HTR-8/SVneo (cell line): ENCODE measurements around the gene LSM14B.

Experiments
- DNase-seq: peaks from one replicate; pipeline ENCODE4 v3.0.0; 2011; ENCODE audit warnings: low spot score, mixed read lengths; ENCODE audit not compliant: insufficient read length
- FAIRE-seq: peaks from 2 replicates; lab custom pipeline; 2011; peaks lifted over from hg19 to GRCh38; lab: Jason Lieb, UNC

LSM14B gene

GRCh38 chr20:62176866-62177265 is 54.6 kb downstream of the LSM14B start:
- FAIRE-seq (peak; percentile 42), DNase-seq (no peak)

DNA sequence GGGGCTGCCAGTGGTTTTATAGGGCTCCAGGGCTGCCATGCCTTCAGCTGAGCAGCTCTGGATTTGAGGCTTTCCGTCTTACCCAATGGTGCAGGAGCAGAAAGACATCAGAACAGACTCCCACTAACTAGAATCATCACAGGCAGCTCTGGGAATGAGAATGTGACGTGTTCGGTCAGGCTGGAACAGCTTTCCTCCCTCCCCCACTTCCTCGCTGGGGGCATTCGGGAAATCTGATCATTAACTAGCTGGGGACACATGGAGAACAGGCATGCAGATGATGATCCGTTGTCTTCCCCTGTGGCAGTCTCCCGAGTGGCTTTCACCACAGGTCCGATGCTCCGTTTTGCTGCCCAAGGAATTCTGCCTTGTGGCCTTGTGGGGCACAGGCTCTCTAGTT is 55.0 kb downstream of the LSM14B start:
- no peak for DNase-seq
- peak; percentile 70 for FAIRE-seq

DNA sequence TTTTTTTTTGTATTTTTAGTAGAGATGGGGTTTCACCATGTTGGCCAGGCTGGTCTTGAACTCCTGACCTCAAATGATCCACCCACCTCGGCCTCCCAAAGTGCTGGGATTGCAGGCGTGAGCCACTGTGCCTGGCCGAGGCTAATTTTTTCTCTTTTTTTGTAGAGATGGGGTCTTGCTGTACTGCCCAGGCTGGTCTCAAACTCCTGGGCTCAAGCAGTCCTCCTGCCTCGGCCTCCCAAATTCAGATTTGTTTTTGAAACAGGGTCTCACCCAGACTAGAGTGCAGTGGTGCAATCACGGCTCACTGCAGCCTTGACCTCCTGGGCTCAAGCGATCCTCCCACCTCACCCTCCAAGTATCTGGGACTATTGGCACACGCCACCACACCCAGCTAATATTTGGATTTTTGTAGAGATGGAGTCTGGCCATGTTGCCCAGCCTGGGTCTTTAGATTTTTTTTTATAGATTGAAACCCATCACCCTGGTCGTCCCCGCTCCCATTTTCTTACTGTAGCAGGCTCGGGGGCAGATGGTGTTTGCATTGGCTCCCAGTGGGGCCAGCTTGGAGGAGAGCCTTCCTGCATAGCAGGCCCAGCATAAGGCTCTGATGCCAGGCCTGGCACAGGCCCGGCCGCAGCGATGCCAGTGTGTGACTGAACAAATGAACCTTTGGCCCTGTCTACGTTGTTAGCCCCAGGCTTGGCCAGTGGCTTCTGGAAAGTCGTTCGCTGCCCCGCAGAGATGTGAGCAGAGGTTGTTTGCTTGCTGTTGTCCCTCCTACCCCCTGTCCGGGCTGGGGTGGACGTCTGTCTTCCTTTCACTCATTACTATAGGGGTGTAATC is 56.3 kb downstream of the LSM14B start:
- DNase-seq (no peak), FAIRE-seq (no peak)

DNA sequence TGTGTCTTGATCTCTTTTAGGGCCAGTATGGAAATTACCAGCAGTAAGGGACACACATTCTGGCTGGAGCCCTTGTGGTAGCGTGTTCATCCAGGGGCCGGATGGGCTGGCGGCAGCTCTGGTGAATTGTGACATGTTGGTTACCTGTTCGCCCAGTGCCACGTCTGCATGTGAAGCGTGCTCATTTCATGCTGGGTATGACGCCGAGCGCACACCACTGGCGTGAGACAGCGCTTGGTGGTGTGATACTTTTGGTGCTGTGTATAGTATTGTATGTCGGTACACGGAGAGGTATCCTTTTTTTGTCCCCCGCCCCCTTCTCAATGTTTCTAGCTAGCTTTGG is 56.9 kb downstream of the LSM14B start:
- DNase-seq (no peak), FAIRE-seq (no peak)

DNA sequence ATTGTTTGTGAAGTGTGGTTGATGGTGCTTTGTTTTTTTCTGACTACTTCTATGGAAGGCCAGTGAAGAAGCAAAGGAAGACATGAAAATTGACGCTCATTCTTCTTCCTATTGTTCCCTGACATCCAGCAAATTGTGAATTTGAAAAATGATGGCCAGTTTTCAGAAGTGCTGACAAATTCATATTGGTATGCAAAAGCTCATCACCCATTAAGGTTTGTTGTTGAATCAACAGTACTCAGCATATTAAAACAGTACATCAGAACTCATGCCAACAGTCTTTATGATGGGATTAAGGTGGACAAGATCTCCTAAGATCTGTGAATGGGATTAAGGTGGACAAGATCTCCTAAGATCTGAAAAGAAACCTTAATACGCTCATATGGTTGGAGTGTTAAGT is 59.5 kb downstream of the LSM14B start:
- DNase-seq (no peak), FAIRE-seq (no peak)

- peak; percentile 98 for FAIRE-seq
- DNase-seq, result peak; percentile 100
These were observed 60.5 kb downstream of the LSM14B start, which contains the start of gene MTG2 for GRCh38 chr20:62182469-62183425. Gene MTG2, plus strand, starts transcription at chr20:62183028. Its CDS starts 10,393 bp downstream, at chr20:62193421.

DNA sequence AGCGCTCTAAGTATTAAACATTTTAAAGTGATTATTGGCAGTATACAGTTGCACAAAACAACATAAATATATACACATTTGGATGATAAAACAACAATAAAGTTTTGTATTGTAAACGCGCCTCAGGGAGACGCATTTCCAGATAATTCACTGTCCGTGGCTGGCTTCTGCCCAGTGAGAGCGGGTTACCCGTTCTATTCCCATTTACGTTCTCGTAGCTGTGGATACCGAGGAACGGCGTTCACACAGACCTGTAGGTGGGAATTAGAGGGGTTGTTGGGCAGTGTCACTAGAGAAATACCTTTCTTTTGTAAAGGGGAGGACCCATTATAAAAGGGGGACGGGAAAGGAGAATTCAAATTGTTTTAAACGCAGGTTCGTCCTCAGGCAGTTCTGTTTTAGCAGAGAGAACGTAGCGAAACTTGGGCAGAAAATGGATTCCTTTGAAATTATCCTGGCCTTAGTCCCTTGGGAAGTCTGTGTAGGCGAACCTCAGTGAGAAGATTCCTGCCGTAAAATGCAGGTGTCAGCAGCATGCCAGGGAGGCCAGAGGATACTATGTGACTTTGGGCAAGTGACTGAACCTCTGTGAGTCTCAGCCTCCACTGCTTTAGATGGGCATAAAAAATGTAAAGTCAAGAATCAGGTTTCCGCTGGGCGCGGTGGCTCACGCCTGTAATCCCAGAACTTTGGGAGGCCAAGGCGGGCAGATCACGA is 61.3 kb downstream of the LSM14B start:
- DNase-seq, result peak; percentile 55
- peak; percentile 51 for FAIRE-seq
